H1 (cell line): Measurements from ENCODE around the gene PGAP3. TPM values are rescaled to one million over a fixed set of nuclear protein-coding genes. Genes with fewer than 3 reads are reported as not detected.
A peak's percentile ranks its signal among the peaks of the same experiment; 100 is the strongest.

Experiments used
- CTCF ChIA-PET: fragments of 300-600 bp; sonication (Branson Sonifier 250); formaldehyde crosslinking; loops from one replicate; lab custom pipeline; 2021; ENCODE audit not compliant: partially characterized antibody; lab: Charles Lee
- POLR2A ChIA-PET: fragments of 300-600 bp; sonication (Branson Sonifier 250); formaldehyde crosslinking; loops from one replicate; lab custom pipeline; 2021; ENCODE audit warnings: inconsistent platforms; ENCODE audit not compliant: partially characterized antibody; lab: Charles Lee
- DNase-seq, 2 experiments: peaks; one replicate each; pipeline versions ENCODE4 v3.0.0 to v3.0.0-alpha.2; 2010 to 2022; ENCODE audit warnings: low spot score in 2 of 2, low read depth in 1 of 2, mixed read lengths in 1 of 2
- FAIRE-seq: peaks from 2 replicates; lab custom pipeline; 2011; peaks lifted over from hg19 to GRCh38; lab: Jason Lieb, UNC
- H2AFZ ChIP-seq: 2 replicates; pipeline ENCODE4 v1.8.1; 2012; ENCODE audit warnings: low read length, inconsistent platforms
- H2AK5ac ChIP-seq: 2 replicates; pipeline ENCODE4 v1.6.1; 2013; ENCODE audit warnings: low read depth, low read length
- H2BK120ac ChIP-seq: replicated peaks from 2 replicates; pipeline ENCODE3; 2013; ENCODE audit warnings: low read depth, low read length, inconsistent platforms
- H2BK12ac ChIP-seq: 2 replicates; pipeline ENCODE4 v1.6.1; 2013; ENCODE audit warnings: low read depth, low read length
- H2BK15ac ChIP-seq: 2 replicates; pipeline ENCODE4 v1.6.1; 2013; ENCODE audit warnings: low read length
- H2BK20ac ChIP-seq: 2 replicates; pipeline ENCODE4 v1.6.1; 2013; ENCODE audit warnings: low read length
- H2BK5ac ChIP-seq: 2 replicates; pipeline ENCODE4 v1.6.1; 2013; ENCODE audit warnings: low read depth, low read length
- H3K14ac ChIP-seq: 2 replicates; pipeline ENCODE4 v1.6.1; 2013; ENCODE audit warnings: inconsistent platforms; ENCODE audit not compliant: insufficient read length
- H3K18ac ChIP-seq: 2 replicates; pipeline ENCODE4 v1.6.1; 2013; ENCODE audit warnings: low read length; ENCODE audit errors: extremely low read depth
- H3K23ac ChIP-seq: 2 replicates; pipeline ENCODE4 v1.6.1; 2013; ENCODE audit warnings: inconsistent platforms; ENCODE audit not compliant: insufficient read length
- H3K23me2 ChIP-seq: 2 replicates; pipeline ENCODE4 v1.6.1; 2013; ENCODE audit warnings: low read depth, low read length
- H3K27ac ChIP-seq: 2 replicates; pipeline ENCODE4 v1.6.1; 2011; ENCODE audit warnings: low read depth, low read length, inconsistent platforms
- H3K27me3 ChIP-seq, 4 experiments: replicated peaks in 1 of 4; 1 replicate in 1 of 4; 2 replicates in 3 of 4; pipeline versions ENCODE4 v1.6.1 to v1.8.1; 2011 to 2013; ENCODE audit warnings: low read length in 3 of 4, mild to moderate bottlenecking in 3 of 4, inconsistent platforms in 2 of 4, mixed read lengths in 2 of 4, moderate library complexity in 1 of 4; ENCODE audit not compliant: control insufficient read depth in 3 of 4, insufficient read depth in 3 of 4; ENCODE audit errors: extremely low read depth in 1 of 4
- H3K36me3 ChIP-seq, 4 experiments: 2 replicates each; pipeline versions ENCODE4 v1.6.1 to v1.8.1; 2011 to 2013; ENCODE audit warnings: mild to moderate bottlenecking in 4 of 4, low read length in 3 of 4, moderate library complexity in 2 of 4, control low read depth in 1 of 4, inconsistent platforms in 1 of 4; ENCODE audit not compliant: insufficient read depth in 4 of 4, control insufficient read depth in 2 of 4
- H3K4ac ChIP-seq: replicated peaks from 2 replicates; pipeline ENCODE3; 2013; ENCODE audit warnings: low read length, low read depth, mixed read lengths, inconsistent platforms; ENCODE audit not compliant: insufficient read length
- H3K4me1 ChIP-seq, 4 experiments: replicated peaks in 1 of 4; 1 replicate in 1 of 4; 2 replicates in 3 of 4; pipeline versions ENCODE4 v1.6.1 to v1.8.1; 2011 to 2013; ENCODE audit warnings: low read length in 3 of 4, inconsistent platforms in 2 of 4, mixed read lengths in 1 of 4; ENCODE audit not compliant: insufficient read depth in 4 of 4, control insufficient read depth in 3 of 4
- H3K4me2 ChIP-seq, 2 experiments: 2 replicates each; pipeline versions ENCODE4 v1.6.1 to v1.8.1; 2011 to 2013; ENCODE audit warnings: low read depth in 2 of 2, low read length in 2 of 2, control low read depth in 1 of 2, inconsistent platforms in 1 of 2, mild to moderate bottlenecking in 1 of 2; ENCODE audit not compliant: insufficient read depth in 1 of 2
- H3K4me3 ChIP-seq, 4 experiments: fragments of 200-600, 300-600 bp in 1 of 4; sonication (generic), shearing (Covaris generic), sonication (Bioruptor Twin) in 1 of 4; 2 replicates each; pipeline versions ENCODE4 v1.5.1 to v1.8.1; 2011 to 2016; ENCODE audit warnings: low read length in 4 of 4, low read depth in 3 of 4, control low read depth in 2 of 4, inconsistent platforms in 2 of 4, mild to moderate bottlenecking in 2 of 4, mixed read lengths in 1 of 4, moderate library complexity in 1 of 4; ENCODE audit not compliant: insufficient read depth in 2 of 4; ENCODE audit errors: extremely low read depth in 1 of 4
- H3K56ac ChIP-seq: replicated peaks from 2 replicates; pipeline ENCODE3; 2013; ENCODE audit warnings: low read depth, mild to moderate bottlenecking, mixed read lengths, low read length, inconsistent platforms; ENCODE audit not compliant: insufficient read length
- H3K79me1 ChIP-seq: 2 replicates; pipeline ENCODE4 v1.6.1; 2013; ENCODE audit warnings: low read depth, low read length, control low read depth
- H3K79me2 ChIP-seq, 2 experiments: 2 replicates each; pipeline versions ENCODE4 v1.6.1 to v1.8.1; 2012 to 2013; ENCODE audit warnings: low read length in 2 of 2, mild to moderate bottlenecking in 2 of 2, inconsistent platforms in 1 of 2; ENCODE audit not compliant: insufficient read depth in 2 of 2, control insufficient read depth in 1 of 2
- H3K9ac ChIP-seq, 4 experiments: replicated peaks in 1 of 4; 1 replicate in 1 of 4; 2 replicates in 3 of 4; pipeline versions ENCODE4 v1.6.1 to v1.8.1; 2011 to 2013; ENCODE audit warnings: low read depth in 3 of 4, low read length in 3 of 4, control low read depth in 2 of 4, mild to moderate bottlenecking in 2 of 4, moderate library complexity in 2 of 4, inconsistent platforms in 1 of 4; ENCODE audit errors: extremely low read depth in 1 of 4
- H3K9me3 ChIP-seq, 2 experiments: 2 replicates each; pipeline versions ENCODE4 v1.6.1 to v1.8.1; 2012 to 2013; ENCODE audit warnings: mild to moderate bottlenecking in 2 of 2, moderate library complexity in 2 of 2, control low read depth in 1 of 2, inconsistent platforms in 1 of 2, low read depth in 1 of 2, low read length in 1 of 2, mixed read lengths in 1 of 2; ENCODE audit not compliant: insufficient read depth in 2 of 2
- H4K20me1 ChIP-seq, 2 experiments: replicated peaks in 1 of 2; 2 replicates each; pipeline versions ENCODE3 to v1.8.1; 2011 to 2013; ENCODE audit warnings: inconsistent platforms in 2 of 2, low read length in 2 of 2, mild to moderate bottlenecking in 1 of 2; ENCODE audit not compliant: insufficient read depth in 2 of 2, control insufficient read depth in 1 of 2
- H4K5ac ChIP-seq: 2 replicates; pipeline ENCODE4 v1.6.1; 2013; ENCODE audit warnings: low read length, low read depth, mixed read lengths, inconsistent platforms; ENCODE audit not compliant: insufficient read length
- H4K8ac ChIP-seq: 2 replicates; pipeline ENCODE4 v1.8.0; 2013; ENCODE audit warnings: mild to moderate bottlenecking, moderate library complexity, low read length, inconsistent platforms; ENCODE audit not compliant: insufficient read depth; ENCODE audit errors: extremely low read depth
- H4K91ac ChIP-seq: replicated peaks from 2 replicates; pipeline ENCODE3; 2013; ENCODE audit warnings: low read length, mixed read lengths, inconsistent platforms; ENCODE audit not compliant: insufficient read length
- FOSL1 ChIP-seq: IDR thresholded peaks from 2 replicates; pipeline ENCODE4 v1.6.1; 2011; ENCODE audit warnings: mild to moderate bottlenecking, low read depth, low read length, moderate library complexity; ENCODE audit not compliant: insufficient read depth
- TCF12 ChIP-seq: IDR thresholded peaks from 2 replicates; pipeline ENCODE4 v1.6.1; 2011; ENCODE audit warnings: low read depth, mild to moderate bottlenecking, low read length
- WGBS, 2 experiments: shearing (Covaris generic) in 1 of 2; methylation state at CpG; one replicate each; pipeline versions ENCODE4 v1.1.6 to v1.1.7; 2013 to 2015; ENCODE audit warnings: low lambda C conversion rate in 2 of 2, mixed read lengths in 2 of 2, inconsistent platforms in 1 of 2, low coverage in 1 of 2, missing lambda C conversion rate in 1 of 2; ENCODE audit not compliant: insufficient replicate concordance in 2 of 2, insufficient coverage in 1 of 2, insufficient read length in 1 of 2; ENCODE audit errors: extremely low coverage in 1 of 2, missing lambda C conversion rate in 1 of 2; 5-methylcytosine and 5-hydroxymethylcytosine counted together
- polyA plus RNA-seq, 7 experiments: library from polyadenylated mRNA; depleted of rRNA in 3 of 7; stranded (reverse) in 5 of 7; unstranded in 2 of 7; fragments of >200 nt in 5 of 7; fragments of 200-250 nt in 2 of 7; gene quantifications; 1 replicate in 5 of 7; 2 replicates in 1 of 7; 4 replicates in 1 of 7; pipeline versions ENCODE4 v1.2.1 to v1.2.3, GENCODE V29; 2011 to 2013; ENCODE audit warnings: missing spikeins in 2 of 7, mixed read lengths in 2 of 7
- total RNA-seq: library from RNA; stranded (reverse); fragmentation: NEBNext Ultra II Directional; extraction: Animal tissue kit (Norgen Biotek cat#: 25700); gene quantifications from 2 replicates; pipeline ENCODE4 v1.2.1, GENCODE V29; 2021

Gene PGAP3
- total and polyA plus RNA-seq, 2 of the 8 experiments (the other 6 are each of a cell fraction or from before 2014, with no cell fraction given): 21.0 to 30.7 TPM

- H3K23me2 ChIP-seq: peaks cover 6% of the 10 kb centered on the region; the same call in 1 of the 2 replicates
- H3K14ac ChIP-seq: no peak overlapping the region
- peaks cover 0 to 9% (median 4%) of the 10 kb centered on the region in 4 experiments; a peak in 4 of 7 replicates for H3K27me3 ChIP-seq
- peak overlapping the region; percentile 35; the same call in 1 of the 2 replicates for H2BK5ac ChIP-seq
- H3K9ac ChIP-seq: no peak overlapping the region
- peaks cover 0 to 9% (median 3%) of the 10 kb centered on the region in 4 experiments; a peak in 3 of 8 replicates for H3K36me3 ChIP-seq
- H3K4me3 ChIP-seq: no peak overlapping the region
- CTCF ChIA-PET: interaction anchor here (0.8 to 52.4 kb wide), 6 partner anchors 10 to 115 kb away, joined by 3 to 1885 read pairs (median 4); partner anchors contain the start of genes PPP1R1B and STARD3
- WGBS, 2 experiments: 79% methylated on average over 22 of the region's 22 CpGs; no CpG with 5 or more reads in 1 of the 2 experiments
- FAIRE-seq: no peak
- H3K79me2 ChIP-seq: no peaks in the 10 kb centered on the region
- no peak overlapping the region for H3K23ac ChIP-seq
- no peaks in the 10 kb centered on the region for H3K9me3 ChIP-seq
- peak overlapping the region; percentile 75 for H4K91ac ChIP-seq
- POLR2A ChIA-PET: interaction anchor here (0.7 to 32.5 kb wide), 6 partner anchors 10 to 87 kb away, joined by 3 to 708 read pairs (median 4); partner anchors contain the start of genes ERBB2, PGAP3 and STARD3
- no peak overlapping the region; the same call in 1 of the 2 replicates for H2BK20ac ChIP-seq
- H3K27ac ChIP-seq: peak overlapping the region; percentile 50; the same call in 1 of the 2 replicates
- H4K8ac ChIP-seq: peak overlapping the region; percentile 14
- peak overlapping the region; percentile 83 for H3K4ac ChIP-seq
- H3K18ac ChIP-seq: peak overlapping the region; percentile 36; the same call in 1 of the 2 replicates
- peak in 1 of 2 experiments; percentile 59 for DNase-seq
- peak overlapping the region; percentile 23 for H4K5ac ChIP-seq
- no peak overlapping the region for H2AK5ac ChIP-seq
- peak overlapping the region; percentile 64; the same call in 1 of the 2 replicates for H2BK12ac ChIP-seq
- TF ChIP-seq TCF12 (peak; percentile 92; the same call in 1 of the 2 replicates), FOSL1 (no peak)
- H3K4me1 ChIP-seq: peaks cover 0 to 48% (median 42%) of the 10 kb centered on the region in 4 experiments; a peak in 6 of 7 replicates
- H2BK15ac ChIP-seq: no peak overlapping the region; the same call in 1 of the 2 replicates
- H3K56ac ChIP-seq: no peak overlapping the region
- H3K79me1 ChIP-seq: no peaks in the 10 kb centered on the region
- no peak overlapping the region for H2AFZ ChIP-seq
- no peak overlapping the region for H2BK120ac ChIP-seq
- no peaks in the 10 kb centered on the region for H4K20me1 ChIP-seq
- H3K4me2 ChIP-seq: peak overlapping the region in 1 of 2 experiments; percentile 22; a peak in 1 of 4 replicates
Measured at GRCh38 chr17:39662551-39663339, 25.1 kb downstream of the PGAP3 start.
